Mucosa of stomach (tissue), 1 donor: ENCODE results near the gene MRPL20.

ENCODE experiments used
- H3K27me3 ChIP-seq: one replicate; pipeline ENCODE4 v1.7.0; 2013; ENCODE audit warnings: mild to moderate bottlenecking, low read length; ENCODE audit not compliant: control insufficient read depth, insufficient read depth
- H3K36me3 ChIP-seq: one replicate; pipeline ENCODE4 v1.7.0; 2013; ENCODE audit warnings: low read length; ENCODE audit not compliant: control insufficient read depth, insufficient read depth
- H3K4me1 ChIP-seq: one replicate; pipeline ENCODE4 v1.7.0; 2013; ENCODE audit warnings: mild to moderate bottlenecking, low read length; ENCODE audit not compliant: control insufficient read depth, insufficient read depth
- H3K4me3 ChIP-seq: one replicate; pipeline ENCODE4 v1.7.0; 2013; ENCODE audit warnings: low read length
- H3K9ac ChIP-seq: one replicate; pipeline ENCODE4 v1.7.0; 2013; ENCODE audit warnings: mild to moderate bottlenecking, low read length, moderate library complexity
- H3K9me3 ChIP-seq: one replicate; pipeline ENCODE4 v1.7.0; 2013; ENCODE audit warnings: mild to moderate bottlenecking, low read length, moderate library complexity; ENCODE audit not compliant: control insufficient read depth
- donor health status: Pancreatic carcinoma.

The MRPL20 gene

DNA sequence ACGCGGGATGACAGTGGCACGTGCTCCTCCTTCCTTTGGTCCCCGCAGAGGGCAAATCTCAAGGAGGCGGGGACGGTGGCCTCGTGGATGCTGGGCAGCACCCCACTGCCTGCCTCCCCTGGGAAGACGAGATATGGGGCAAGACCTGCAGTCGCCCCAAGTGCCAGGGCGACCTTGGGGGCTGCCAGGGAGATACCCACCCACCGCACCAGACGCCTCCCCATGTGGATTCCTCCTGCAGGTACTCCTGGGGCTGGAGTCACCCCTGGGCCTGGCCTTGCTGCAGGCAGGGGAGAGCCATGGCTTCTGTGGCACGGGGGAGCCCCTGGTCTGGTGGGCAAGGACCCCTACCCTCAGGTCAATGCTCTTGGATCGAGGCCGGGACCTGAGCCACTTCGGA lies 26.2 kb downstream of the MRPL20 start:
- H3K9ac ChIP-seq: no peak overlapping the region
- no peak overlapping the region for H3K4me3 ChIP-seq
- no peaks in the 10 kb centered on the region for H3K27me3 ChIP-seq
- H3K9me3 ChIP-seq: no peaks in the 10 kb centered on the region
- H3K36me3 ChIP-seq: peaks cover 2% of the 10 kb centered on the region
- H3K4me1 ChIP-seq: peaks cover 5% of the 10 kb centered on the region

DNA sequence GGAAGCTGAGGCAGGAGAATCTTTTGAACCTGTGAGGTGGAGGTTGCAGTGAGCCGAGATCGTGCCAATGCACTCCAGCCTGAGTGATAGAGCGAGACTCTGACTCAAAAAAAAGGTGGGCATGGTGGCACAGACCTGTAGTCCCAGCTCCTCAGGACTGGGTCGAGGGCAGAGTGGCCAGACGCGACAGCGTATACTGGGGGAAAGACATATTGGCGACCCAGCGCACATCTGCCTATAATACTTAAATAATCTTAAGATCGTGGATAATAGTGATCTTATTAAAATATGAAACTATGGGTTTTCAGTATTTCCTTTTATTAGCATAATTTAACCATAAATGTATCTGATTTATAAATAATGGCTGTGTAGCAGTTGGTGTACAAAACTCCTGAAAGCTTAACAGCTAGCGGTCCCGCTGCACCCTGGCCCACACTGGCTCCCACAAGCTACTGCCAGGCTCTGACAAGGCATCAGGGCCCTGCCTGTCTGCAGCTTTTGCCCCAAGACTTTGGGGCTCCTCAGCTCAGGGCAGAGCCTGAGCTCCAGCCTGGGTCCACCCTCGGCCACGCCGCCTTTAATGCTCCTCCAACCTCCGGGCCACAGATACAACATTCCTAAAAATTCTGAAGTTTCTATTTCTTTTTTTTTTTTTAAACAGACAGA lies 29.4 kb downstream of the MRPL20 start:
- Histone ChIP-seq H3K4me1 (peaks cover 18% of the 10 kb centered on the region), H3K36me3 (no peaks in the 10 kb centered on the region), H3K9me3 (no peaks in the 10 kb centered on the region), H3K9ac (no peak overlapping the region), H3K27me3 (no peaks in the 10 kb centered on the region), H3K4me3 (no peak overlapping the region)

DNA sequence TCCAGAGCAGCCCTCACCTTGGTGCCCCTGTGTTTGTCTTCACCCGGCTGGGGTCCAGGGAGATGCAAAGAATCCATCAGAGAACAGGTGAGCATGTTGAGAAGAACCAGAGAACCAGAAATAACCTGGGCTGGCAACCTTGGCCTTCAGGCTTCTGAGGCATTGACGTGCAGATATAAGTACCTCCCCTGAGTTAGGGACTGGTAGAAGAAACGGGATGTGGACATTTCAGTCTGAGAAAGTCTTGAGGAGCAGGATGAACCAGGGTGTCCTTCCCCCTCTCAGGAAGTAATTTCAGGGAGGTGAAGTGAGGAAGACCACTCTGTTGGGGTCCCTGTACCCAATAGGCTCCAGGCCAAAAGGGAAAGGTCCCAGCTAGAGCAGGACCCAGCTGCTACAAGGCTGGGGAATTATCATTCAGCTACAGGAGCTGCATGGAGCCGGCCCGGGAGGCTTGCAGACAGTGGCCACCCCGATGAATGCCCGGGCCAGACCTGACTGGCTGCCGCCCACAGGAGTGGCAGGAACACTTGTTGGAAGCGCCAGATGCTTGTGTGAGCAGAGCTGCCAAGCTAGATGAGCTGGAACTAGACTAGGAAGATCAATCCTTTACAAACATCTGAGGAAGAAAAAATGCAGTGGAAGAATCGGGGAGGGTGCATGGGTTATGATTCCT lies 30.4 kb downstream of the MRPL20 start:
- peaks cover 26% of the 10 kb centered on the region for H3K4me1 ChIP-seq
- no peaks in the 10 kb centered on the region for H3K9me3 ChIP-seq
- no peaks in the 10 kb centered on the region for H3K36me3 ChIP-seq
- no peaks in the 10 kb centered on the region for H3K27me3 ChIP-seq
- peak overlapping the region; percentile 92 for H3K9ac ChIP-seq
- H3K4me3 ChIP-seq: no peak overlapping the region

DNA sequence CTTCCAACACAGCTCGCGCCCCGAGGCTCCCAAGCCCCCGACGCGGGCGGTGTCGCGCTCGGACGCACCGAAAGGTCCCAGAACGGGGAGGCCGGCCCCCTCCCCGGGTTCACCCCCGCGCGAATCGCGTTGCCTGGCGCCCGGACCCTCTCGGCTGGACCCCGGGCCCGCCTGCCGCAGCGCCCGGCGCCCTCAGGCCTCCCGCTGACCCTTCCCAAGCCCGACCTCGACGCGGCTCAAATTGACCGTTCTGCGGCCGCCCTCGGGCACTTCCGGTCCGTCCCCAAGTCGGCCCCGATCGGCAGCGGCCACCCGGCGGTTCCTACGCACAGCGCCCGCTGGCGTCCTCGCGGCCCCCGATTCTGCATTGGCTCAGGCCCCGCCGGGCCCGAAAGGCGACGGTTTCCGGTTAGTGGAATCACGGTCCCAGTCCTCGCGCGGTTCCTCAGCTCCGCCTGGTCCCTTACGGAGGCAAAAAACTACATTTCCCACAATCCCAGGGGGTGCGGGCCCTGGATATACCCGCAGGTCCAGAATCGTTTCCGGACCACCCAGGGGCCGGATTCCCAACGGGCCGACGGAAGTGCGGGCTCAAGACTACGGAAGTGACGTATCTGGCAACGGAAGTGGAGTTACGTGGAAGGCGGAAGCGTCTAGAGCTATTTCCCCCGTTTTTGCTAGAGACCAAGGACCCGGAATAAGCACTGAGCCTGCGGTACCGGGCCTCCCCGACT lies 32.0 kb downstream of the MRPL20 start, which contains the start of gene AURKAIP1:
Gene AURKAIP1 (minus strand): TSS at position 279 of the 734 bp plus-strand sequence. CDS start 451 bp downstream, outside the sequence.
- H3K9me3 ChIP-seq: no peaks in the 10 kb centered on the region
- no peaks in the 10 kb centered on the region for H3K27me3 ChIP-seq
- no peaks in the 10 kb centered on the region for H3K36me3 ChIP-seq
- H3K9ac ChIP-seq: peak within 1 kb of the TSS; percentile 92
- H3K4me3 ChIP-seq: peak within 1 kb of the TSS; percentile 80
- peaks cover 29% of the 10 kb centered on the region for H3K4me1 ChIP-seq

DNA sequence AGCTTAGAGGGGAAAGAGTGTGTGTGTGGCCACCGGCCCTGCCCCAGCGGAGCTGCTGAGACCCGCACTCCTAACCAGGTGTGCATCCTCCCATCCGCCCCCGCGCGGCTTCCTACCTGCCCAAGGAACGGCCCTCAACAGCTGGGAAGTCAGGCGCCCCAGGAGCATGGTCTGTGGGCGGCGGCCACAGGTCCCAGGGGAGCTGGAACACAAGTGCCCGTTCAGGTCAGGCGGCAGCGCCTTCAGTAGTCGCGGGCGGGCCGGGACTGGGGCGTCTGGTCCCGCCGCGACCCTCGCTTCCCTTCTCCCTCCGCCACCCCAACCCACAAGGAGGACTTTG lies 32.5 kb downstream of the MRPL20 start:
- Histone ChIP-seq H3K4me3 (peak overlapping the region; percentile 74), H3K27me3 (no peaks in the 10 kb centered on the region), H3K9ac (peak overlapping the region; percentile 92), H3K36me3 (no peaks in the 10 kb centered on the region), H3K4me1 (peaks cover 29% of the 10 kb centered on the region), H3K9me3 (no peaks in the 10 kb centered on the region)

DNA sequence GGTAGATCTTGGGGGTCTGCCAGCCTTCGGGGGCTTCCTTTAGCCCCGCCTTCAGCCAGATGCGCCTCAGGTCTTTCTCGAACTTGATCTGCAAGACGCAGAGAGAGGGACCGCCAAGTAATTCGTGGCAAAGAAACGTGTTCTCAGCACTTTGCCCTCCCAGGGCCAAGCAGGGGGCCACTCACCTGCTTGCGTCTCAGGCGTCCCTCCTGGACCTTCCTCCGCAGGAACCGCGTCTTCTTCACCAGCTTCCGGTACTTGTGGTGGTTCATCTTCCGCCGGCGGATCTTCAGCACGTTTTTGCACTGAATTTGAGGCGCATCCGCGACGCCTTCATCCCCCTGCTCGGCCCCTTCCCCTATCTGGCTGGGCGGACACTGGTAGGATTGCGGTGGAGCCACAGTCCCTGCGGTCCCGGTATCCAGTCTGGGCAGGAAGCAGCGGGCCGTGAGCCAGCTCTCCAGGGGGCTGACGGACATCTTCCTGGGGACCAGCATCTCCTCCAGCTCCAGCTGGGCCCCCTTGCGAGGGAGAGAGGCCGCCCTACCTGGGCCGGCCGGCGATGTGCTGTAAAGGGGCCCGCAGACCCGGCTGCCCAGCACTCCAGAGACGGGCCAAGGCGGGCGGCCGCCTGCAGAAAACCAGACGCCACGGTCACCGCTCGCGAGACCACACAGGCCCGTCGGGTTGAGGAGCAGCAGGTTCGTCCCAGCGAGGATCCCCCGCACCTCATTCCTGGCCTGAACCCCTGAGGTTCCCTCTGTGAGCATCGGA lies 33.1 kb downstream of the MRPL20 start:
- Histone ChIP-seq H3K27me3 (no peaks in the 10 kb centered on the region), H3K4me3 (peak overlapping the region; percentile 74), H3K4me1 (peaks cover 29% of the 10 kb centered on the region), H3K9ac (peak overlapping the region; percentile 92), H3K9me3 (no peaks in the 10 kb centered on the region), H3K36me3 (no peaks in the 10 kb centered on the region)

DNA sequence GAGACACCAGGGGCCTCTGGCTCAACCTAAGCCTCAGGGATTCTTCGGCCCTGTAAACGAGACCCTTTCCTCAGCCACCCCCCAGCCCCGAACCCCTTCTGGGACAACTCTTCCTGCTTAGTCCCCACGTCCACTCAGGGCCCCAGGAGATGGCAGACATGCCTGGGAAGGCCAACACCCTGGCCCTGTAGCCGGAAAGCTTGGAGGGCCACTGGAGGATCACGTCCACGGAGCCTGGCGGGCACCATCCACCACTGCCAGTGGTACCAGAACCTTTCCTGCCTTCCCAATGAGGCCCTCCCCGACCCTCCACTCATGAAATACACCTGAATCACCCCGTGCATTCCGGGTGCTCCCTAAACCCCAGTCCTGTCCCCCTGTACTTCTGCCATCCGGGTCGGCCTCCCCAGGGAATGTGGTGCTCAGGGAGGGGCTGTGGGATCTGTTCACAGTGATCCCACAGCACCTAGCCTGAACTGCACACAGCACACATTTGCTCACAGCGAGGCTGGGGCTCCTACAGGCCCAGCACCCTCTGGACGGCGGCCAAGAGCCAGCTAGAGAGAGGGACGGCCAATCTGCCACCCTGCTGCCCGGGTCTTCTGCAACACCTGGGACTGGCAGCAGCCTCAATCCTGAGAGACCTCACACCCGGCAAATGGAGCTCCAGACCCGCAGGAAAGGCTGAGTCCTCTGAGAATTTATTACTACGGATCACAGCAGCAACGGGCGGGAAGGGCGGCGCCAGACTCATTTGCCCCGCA lies 33.9 kb downstream of the MRPL20 start:
- Histone ChIP-seq H3K36me3 (no peaks in the 10 kb centered on the region), H3K27me3 (no peaks in the 10 kb centered on the region), H3K4me1 (peaks cover 29% of the 10 kb centered on the region), H3K9me3 (no peaks in the 10 kb centered on the region), H3K9ac (no peak overlapping the region), H3K4me3 (no peak overlapping the region)

DNA sequence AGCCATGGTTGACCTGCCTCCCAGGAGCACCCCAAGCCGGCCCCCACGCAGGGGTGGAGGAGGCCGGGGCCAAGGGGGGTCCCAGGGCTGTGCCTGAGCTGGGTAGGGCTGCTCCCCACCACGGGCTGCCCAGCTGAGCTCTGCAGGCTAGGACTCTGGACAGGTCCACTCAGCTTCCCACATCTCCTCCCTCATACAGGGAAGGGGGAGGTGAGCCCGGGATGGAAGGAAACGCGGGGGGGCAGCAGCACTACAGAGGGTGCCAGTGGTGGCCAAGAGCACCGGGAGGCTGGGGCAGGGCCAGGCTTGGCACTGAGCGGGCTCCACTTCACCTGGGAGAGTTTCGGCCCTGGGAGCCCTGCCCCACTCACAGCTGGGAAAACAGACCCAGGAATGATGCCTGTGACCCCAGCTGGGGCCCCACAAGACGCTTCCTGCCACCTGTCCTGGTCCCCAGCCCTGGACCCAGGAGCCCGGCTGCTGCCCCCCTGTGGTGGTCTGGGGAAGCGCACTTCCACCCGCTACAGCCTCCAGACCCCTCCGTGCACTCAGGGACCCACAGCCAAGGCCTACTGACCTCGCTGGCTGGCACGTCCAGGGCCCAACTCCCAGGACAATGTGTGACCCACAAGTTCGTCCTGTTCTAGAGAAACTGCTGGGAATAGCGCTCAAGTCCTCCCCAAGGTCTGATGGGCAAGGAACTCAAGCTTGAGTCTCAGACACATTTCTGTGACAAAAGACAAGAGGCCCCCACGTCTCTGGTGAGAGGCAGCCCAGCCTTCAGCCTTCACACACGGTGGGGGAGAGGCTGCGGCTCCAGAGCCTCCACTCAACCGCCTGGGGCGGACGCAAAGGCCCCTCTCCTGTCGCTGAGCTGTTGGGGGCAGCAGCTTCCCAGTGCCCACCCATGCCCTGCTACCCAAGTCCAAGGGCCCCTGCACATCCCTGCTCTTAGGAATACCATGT lies 35.1 kb downstream of the MRPL20 start:
- H3K36me3 ChIP-seq: no peaks in the 10 kb centered on the region
- H3K4me1 ChIP-seq: peaks cover 29% of the 10 kb centered on the region
- no peak overlapping the region for H3K4me3 ChIP-seq
- H3K27me3 ChIP-seq: no peaks in the 10 kb centered on the region
- no peaks in the 10 kb centered on the region for H3K9me3 ChIP-seq
- H3K9ac ChIP-seq: no peak overlapping the region

DNA sequence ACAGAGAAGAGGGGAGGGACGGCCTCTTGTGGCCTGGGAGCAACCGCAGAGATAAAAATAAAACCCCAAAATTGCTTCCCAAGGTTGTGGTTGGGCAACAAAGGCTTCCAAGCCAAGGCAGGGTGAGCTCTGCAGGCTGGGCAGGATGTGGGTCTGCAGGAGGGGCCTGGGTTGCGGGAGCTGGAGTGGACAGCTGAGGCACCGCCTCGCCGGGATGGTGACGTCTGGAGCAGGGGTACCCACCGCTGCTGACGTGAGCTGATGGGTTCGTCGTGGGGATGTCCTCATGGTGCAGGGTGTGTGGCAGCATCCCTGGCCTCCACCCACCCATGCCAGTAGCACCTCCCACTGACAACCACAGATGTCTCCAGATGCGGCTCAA lies 35.7 kb downstream of the MRPL20 start:
- Histone ChIP-seq H3K4me3 (no peak overlapping the region), H3K9me3 (no peaks in the 10 kb centered on the region), H3K9ac (no peak overlapping the region), H3K36me3 (no peaks in the 10 kb centered on the region), H3K4me1 (peaks cover 29% of the 10 kb centered on the region), H3K27me3 (no peaks in the 10 kb centered on the region)

DNA sequence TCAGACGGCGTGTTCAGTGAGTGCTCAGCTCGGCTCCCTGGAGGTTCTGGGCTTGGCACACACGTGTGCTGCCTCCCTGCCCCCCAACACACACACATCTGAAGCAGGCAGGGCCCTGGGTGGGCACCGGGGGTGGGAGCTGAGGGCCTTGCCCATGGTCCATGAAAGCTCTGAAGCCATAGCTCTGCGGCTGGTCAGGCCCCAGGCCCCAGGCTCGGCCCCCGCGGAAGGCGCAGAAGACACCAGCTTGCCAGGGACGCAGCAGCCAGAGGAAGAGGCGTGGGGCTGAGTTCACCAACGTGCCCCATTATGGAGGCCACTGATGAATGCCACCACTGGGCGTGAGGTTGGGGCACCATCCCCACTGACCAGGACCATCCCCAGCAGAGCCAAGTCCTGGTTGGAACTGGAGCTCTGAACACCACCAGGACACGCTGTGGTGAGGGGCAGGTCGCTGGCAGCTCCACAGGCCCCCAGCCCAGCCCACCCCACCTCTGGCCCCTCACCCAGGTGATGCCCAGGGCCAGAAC lies 36.3 kb downstream of the MRPL20 start:
- H3K4me1 ChIP-seq: peaks cover 24% of the 10 kb centered on the region
- H3K9ac ChIP-seq: no peak overlapping the region
- H3K4me3 ChIP-seq: no peak overlapping the region
- no peaks in the 10 kb centered on the region for H3K36me3 ChIP-seq
- H3K9me3 ChIP-seq: no peaks in the 10 kb centered on the region
- no peaks in the 10 kb centered on the region for H3K27me3 ChIP-seq
